ENCODE measurements around the gene PITX2.
"Not testable (repeated sequence)": the region's sequence is repeated elsewhere in the genome, so short reads cannot be mapped to it uniquely, and the experiment has no call there.

The PITX2 gene

GRCh38 chr4:110610620-110610939 is 12.3 kb downstream of the PITX2 start:
- no peak for DNase-seq

GRCh38 chr4:110609044-110609750 is 13.7 kb downstream of the PITX2 start:
- DNase-seq = no peak

GRCh38 chr4:110605077-110605476 is 17.8 kb downstream of the PITX2 start:
- no peak for DNase-seq

GRCh38 chr4:110602061-110602460 is 20.8 kb downstream of the PITX2 start:
- no peak for DNase-seq

GRCh38 chr4:110597582-110597981 is 25.3 kb downstream of the PITX2 start:
- DNase-seq = no peak

GRCh38 chr4:110596431-110596830 is 26.4 kb downstream of the PITX2 start:
- DNase-seq = no peak

GRCh38 chr4:110595583-110595982 is 27.3 kb downstream of the PITX2 start:
- DNase-seq = no peak

GRCh38 chr4:110589297-110589696 is 33.6 kb downstream of the PITX2 start:
- peak in 1 of 2 experiments; percentile 13 for DNase-seq

GRCh38 chr4:110587666-110588285 is 35.1 kb downstream of the PITX2 start:
- DNase-seq = no peak

- peak; percentile 31 for DNase-seq
These were observed 36.6 kb downstream of the PITX2 start for GRCh38 chr4:110586131-110586850.

GRCh38 chr4:110576696-110577095 is 46.2 kb downstream of the PITX2 start:
- DNase-seq = not testable (repeated sequence)
